Breast epithelium (tissue), 4 donors: ENCODE measurements around the gene ZAR1L. TPM values are rescaled to one million over a fixed set of nuclear protein-coding genes. Genes with fewer than 3 reads are reported as not detected.

Experiments used
- DNase-seq, 2 donors: peaks; one replicate each; pipeline ENCODE4 v3.0.0-alpha.2; 2019; ENCODE audit warnings: low spot score in 2 of 2
- H3K27ac ChIP-seq, 2 donors: fragments of 200-600 bp; sonication (generic) in 1 of 2; one replicate each; pipeline ENCODE4 v1.5.1; 2016 to 2019; ENCODE audit warnings: mild to moderate bottlenecking in 1 of 2
- H3K27me3 ChIP-seq, 2 donors: fragments of 200-600 bp; sonication (generic) in 1 of 2; one replicate each; pipeline versions ENCODE4 v1.5.1 to v1.6.0; 2017 to 2019; ENCODE audit warnings: control low read depth in 1 of 2, mild to moderate bottlenecking in 1 of 2
- H3K36me3 ChIP-seq: fragments of 200-600 bp; one replicate; pipeline ENCODE4 v1.5.1; 2019
- H3K4me1 ChIP-seq, 2 donors: fragments of 200-600 bp; sonication (generic); one replicate each; pipeline ENCODE4 v1.5.1; 2016 to 2019; ENCODE audit warnings: control low read depth in 1 of 2
- H3K4me3 ChIP-seq, 3 donors: fragments of 200-600 bp; sonication (generic); 1 replicate in 2 of 3; 2 replicates in 1 of 3; pipeline ENCODE4 v1.5.1; 2016 to 2019; ENCODE audit warnings: mild to moderate bottlenecking in 3 of 3, moderate library complexity in 2 of 3
- H3K9me3 ChIP-seq, 2 donors: fragments of 200-600 bp; sonication (generic) in 1 of 2; one replicate each; pipeline ENCODE4 v1.5.1; 2016 to 2019; ENCODE audit warnings: control low read depth in 1 of 2
- CTCF ChIP-seq, 3 donors: fragments of 450-650 bp; IDR thresholded peaks; one replicate each; pipeline ENCODE4 v1.5.1; 2016 to 2017; ENCODE audit warnings: antibody characterized with exemption in 3 of 3, mild to moderate bottlenecking in 3 of 3, moderate library complexity in 3 of 3
- POLR2A ChIP-seq: fragments of 450-650 bp; IDR thresholded peaks from one replicate; pipeline ENCODE4 v1.6.1; 2016; ENCODE audit warnings: antibody characterized with exemption, mild to moderate bottlenecking, moderate library complexity
- POLR2AphosphoS5 ChIP-seq, 3 donors: sonication (generic); formaldehyde crosslinking; IDR thresholded peaks; one replicate each; pipeline ENCODE4 v1.6.1; 2017; ENCODE audit warnings: antibody characterized with exemption in 3 of 3
- intact Hi-C: fragments of 100-400 bp; cut with DNase I; formaldehyde crosslinking; loops from one replicate; pipeline ENCODE4 v1.15.1; 2023; ENCODE audit warnings: low total_unique reads
- total RNA-seq, 3 donors: library from RNA; depleted of rRNA; stranded (reverse); fragments of >200 nt; gene quantifications; one replicate each; pipeline ENCODE4 v1.1.0, GENCODE V29; 2016

Gene ZAR1L
- total RNA-seq, 3 donors from 2014 or later: not detected

DNA sequence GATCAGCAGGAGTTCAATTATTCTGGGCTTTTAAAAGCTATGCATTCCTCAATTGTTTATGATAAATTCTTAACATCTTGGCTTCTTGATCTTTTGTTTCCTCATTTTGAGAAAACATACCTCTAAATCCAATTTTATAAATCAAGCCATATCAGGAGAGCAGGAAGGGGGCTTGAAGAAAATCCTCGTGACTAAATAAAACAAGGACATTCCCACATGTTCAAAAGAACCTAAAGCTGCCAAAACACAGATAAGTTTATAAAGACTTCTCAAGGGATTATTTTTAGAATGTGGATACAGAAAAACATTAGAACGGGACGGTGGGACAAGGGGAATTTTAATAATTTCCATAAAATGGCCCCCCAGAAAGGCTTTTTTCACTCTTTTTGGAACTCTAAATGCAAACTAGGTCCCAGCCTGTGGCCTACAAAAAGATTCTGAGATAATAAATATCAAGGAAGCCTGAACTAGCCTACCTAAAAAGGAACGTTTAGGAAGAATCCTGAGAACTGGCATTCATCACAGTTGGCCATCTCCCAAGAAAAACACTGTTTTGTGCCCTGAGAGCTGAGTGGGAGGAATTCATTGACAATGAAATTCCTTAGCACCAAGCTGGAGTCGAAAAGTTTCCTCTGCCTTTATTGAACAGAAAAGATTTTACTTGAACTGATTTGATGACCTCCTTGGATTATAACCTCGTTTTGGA, 30.1 kb downstream of the ZAR1L start:
- intact Hi-C loops: no loop called here
- TF ChIP-seq POLR2A (no peak), POLR2AphosphoS5 (IDR thresholded peaks at IDR 0.05) (peak in 2 of 3 donors; percentile 19 to 47), CTCF (IDR thresholded peaks at IDR 0.05) (no peak)
- no peaks in the 10 kb centered on the region for H3K36me3 ChIP-seq
- DNase-seq: peak in 1 of 2 donors; percentile 77
- H3K9me3 ChIP-seq: no peaks in the 10 kb centered on the region
- peaks cover 0 to 12% of the 10 kb centered on the region in 2 donors for H3K4me1 ChIP-seq
- no peaks in the 10 kb centered on the region for H3K27me3 ChIP-seq
- peak overlapping the region; percentile 76 to 82 for H3K27ac ChIP-seq
- no peak overlapping the region for H3K4me3 ChIP-seq

- Histone ChIP-seq H3K27me3 (no peaks in the 10 kb centered on the region), H3K9me3 (no peaks in the 10 kb centered on the region), H3K36me3 (no peaks in the 10 kb centered on the region), H3K4me3 (no peak overlapping the region), H3K27ac (peak overlapping the region in 1 of 2 donors; percentile 13), H3K4me1 (peaks cover 0 to 12% of the 10 kb centered on the region in 2 donors)
- TF ChIP-seq POLR2A (no peak), POLR2AphosphoS5 (IDR thresholded peaks at IDR 0.05) (no peak), CTCF (IDR thresholded peaks at IDR 0.05) (no peak)
- no peak for DNase-seq
- intact Hi-C loops: no loop called here
These were observed 33.0 kb downstream of the ZAR1L start for GRCh38 chr13:32282096-32282711.

DNA sequence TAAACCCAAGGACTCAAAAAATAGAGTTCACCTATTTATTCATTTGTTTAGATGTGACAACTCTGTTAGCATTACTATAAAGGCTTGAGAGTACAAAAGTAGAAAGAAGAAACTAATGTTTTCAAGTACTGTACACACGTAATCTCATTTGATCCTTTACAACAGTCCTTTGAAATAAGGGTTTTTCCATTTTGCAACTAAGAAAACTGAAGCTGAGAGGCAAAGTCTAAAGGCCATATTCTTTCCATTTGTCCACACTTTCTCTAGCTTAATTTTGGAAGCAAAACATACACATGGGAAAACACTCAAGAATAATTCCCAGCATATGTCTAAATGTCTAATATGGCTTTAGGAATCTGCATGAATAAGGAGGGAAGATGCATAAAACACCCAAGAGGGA, 34.1 kb downstream of the ZAR1L start:
- intact Hi-C loops: no loop called here
- H3K36me3 ChIP-seq: no peaks in the 10 kb centered on the region

GRCh38 chr13:32278426-32278825, 36.7 kb downstream of the ZAR1L start:
- no peak for DNase-seq
- intact Hi-C loops: no loop called here
- TF ChIP-seq POLR2A (no peak), POLR2AphosphoS5 (IDR thresholded peaks at IDR 0.05) (no peak), CTCF (IDR thresholded peaks at IDR 0.05) (no peak)
- Histone ChIP-seq H3K4me1 (no peaks in the 10 kb centered on the region), H3K9me3 (no peaks in the 10 kb centered on the region), H3K36me3 (no peaks in the 10 kb centered on the region), H3K27ac (no peak overlapping the region), H3K27me3 (no peaks in the 10 kb centered on the region), H3K4me3 (no peak overlapping the region)

More for the DNA sequence above, 34.1 kb downstream of the ZAR1L start:
- no peaks in the 10 kb centered on the region for H3K27me3 ChIP-seq
- TF ChIP-seq POLR2A: no peak
- TF ChIP-seq POLR2AphosphoS5 (IDR thresholded peaks at IDR 0.05): no peak
- no peak for TF ChIP-seq CTCF (IDR thresholded peaks at IDR 0.05)
- peaks cover 0 to 12% of the 10 kb centered on the region in 2 donors for H3K4me1 ChIP-seq
- H3K4me3 ChIP-seq: no peak overlapping the region
- no peaks in the 10 kb centered on the region for H3K9me3 ChIP-seq
- H3K27ac ChIP-seq: no peak overlapping the region
- no peak for DNase-seq

DNA sequence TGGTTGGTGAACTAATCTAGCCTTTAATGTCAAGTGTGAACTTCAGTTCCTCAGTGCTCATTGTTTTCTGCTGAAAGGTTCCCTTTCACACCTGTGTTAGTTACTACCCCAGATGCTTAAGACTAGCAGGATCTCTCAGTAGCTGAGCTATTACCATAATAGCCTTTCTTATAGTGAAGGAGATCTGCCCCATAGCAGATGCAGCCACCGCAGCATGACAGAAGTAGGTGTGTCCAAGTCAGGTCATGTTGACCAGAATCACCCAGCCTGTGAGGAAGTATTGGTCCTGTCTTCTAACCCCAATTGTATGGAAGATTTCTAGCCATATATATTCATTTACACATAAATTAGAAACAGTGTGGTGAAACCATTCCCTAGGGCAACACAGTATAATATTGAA, 37.3 kb downstream of the ZAR1L start:
- Histone ChIP-seq H3K4me1 (no peaks in the 10 kb centered on the region), H3K36me3 (no peaks in the 10 kb centered on the region), H3K27me3 (no peaks in the 10 kb centered on the region), H3K4me3 (no peak overlapping the region), H3K27ac (peak overlapping the region; percentile 34 to 36), H3K9me3 (no peaks in the 10 kb centered on the region)
- TF ChIP-seq CTCF (IDR thresholded peaks at IDR 0.05) (no peak), POLR2AphosphoS5 (IDR thresholded peaks at IDR 0.05) (no peak), POLR2A (no peak)
- no peak for DNase-seq
- intact Hi-C loops: no loop called here
